ENCODE results near the gene NUCB2.

DNA sequence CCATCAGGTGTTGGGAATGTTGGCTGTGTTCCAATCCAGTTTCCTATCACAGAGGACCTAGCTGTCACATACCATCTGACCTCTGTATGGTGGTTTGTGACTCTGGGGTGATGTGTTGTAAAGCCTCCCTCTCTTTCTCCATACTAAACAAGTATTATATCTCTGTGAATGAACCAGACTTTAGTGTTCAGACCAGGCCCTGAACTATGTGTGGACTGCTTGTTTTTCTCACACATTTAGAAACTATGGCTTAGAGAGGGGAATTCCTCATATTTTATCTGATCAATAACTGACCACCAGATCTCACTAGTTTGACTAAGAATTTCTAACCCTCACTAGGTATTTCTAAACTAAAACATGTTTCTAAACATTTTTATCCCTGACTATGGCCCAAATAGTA lies 92.6 kb downstream of the NUCB2 start:
- TF ChIP-seq POLR2AphosphoS5 (IDR thresholded peaks at IDR 0.05; ENCODE audit: low read depth), result no peak
- TF ChIP-seq, protein P1, sequence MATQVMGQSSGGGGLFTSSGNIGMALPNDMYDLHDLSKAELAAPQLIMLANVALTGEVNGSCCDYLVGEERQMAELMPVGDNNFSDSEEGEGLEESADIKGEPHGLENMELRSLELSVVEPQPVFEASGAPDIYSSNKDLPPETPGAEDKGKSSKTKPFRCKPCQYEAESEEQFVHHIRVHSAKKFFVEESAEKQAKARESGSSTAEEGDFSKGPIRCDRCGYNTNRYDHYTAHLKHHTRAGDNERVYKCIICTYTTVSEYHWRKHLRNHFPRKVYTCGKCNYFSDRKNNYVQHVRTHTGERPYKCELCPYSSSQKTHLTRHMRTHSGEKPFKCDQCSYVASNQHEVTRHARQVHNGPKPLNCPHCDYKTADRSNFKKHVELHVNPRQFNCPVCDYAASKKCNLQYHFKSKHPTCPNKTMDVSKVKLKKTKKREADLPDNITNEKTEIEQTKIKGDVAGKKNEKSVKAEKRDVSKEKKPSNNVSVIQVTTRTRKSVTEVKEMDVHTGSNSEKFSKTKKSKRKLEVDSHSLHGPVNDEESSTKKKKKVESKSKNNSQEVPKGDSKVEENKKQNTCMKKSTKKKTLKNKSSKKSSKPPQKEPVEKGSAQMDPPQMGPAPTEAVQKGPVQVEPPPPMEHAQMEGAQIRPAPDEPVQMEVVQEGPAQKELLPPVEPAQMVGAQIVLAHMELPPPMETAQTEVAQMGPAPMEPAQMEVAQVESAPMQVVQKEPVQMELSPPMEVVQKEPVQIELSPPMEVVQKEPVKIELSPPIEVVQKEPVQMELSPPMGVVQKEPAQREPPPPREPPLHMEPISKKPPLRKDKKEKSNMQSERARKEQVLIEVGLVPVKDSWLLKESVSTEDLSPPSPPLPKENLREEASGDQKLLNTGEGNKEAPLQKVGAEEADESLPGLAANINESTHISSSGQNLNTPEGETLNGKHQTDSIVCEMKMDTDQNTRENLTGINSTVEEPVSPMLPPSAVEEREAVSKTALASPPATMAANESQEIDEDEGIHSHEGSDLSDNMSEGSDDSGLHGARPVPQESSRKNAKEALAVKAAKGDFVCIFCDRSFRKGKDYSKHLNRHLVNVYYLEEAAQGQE (IDR thresholded peaks at IDR 0.05; ENCODE audit: insufficient replicate concordance, low read depth), result no peak
- TF ChIP-seq, protein P2, sequence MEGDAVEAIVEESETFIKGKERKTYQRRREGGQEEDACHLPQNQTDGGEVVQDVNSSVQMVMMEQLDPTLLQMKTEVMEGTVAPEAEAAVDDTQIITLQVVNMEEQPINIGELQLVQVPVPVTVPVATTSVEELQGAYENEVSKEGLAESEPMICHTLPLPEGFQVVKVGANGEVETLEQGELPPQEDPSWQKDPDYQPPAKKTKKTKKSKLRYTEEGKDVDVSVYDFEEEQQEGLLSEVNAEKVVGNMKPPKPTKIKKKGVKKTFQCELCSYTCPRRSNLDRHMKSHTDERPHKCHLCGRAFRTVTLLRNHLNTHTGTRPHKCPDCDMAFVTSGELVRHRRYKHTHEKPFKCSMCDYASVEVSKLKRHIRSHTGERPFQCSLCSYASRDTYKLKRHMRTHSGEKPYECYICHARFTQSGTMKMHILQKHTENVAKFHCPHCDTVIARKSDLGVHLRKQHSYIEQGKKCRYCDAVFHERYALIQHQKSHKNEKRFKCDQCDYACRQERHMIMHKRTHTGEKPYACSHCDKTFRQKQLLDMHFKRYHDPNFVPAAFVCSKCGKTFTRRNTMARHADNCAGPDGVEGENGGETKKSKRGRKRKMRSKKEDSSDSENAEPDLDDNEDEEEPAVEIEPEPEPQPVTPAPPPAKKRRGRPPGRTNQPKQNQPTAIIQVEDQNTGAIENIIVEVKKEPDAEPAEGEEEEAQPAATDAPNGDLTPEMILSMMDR (IDR thresholded peaks at IDR 0.05; ENCODE audit: insufficient read depth, low read length), result no peak
